HL-60/S4 treated with phorbol 12-myristate 13-acetate at 8.2 ng/mL for 4 days and 3 days (cell line): ENCODE measurements around the gene SLC38A11.

Experiments
- in situ Hi-C: fragments of 300-500 bp; cut with MboI; formaldehyde crosslinking; loops from 2 replicates; pipeline ENCODE4 v1.15.0; 2022; ENCODE audit warnings: low sequenced_read_pairs

The SLC38A11 gene

GRCh38 chr2:164917296-164917903 is 37.9 kb downstream of the SLC38A11 start:
- in situ Hi-C loops, result no loop called here

GRCh38 chr2:164915566-164915965 is 39.8 kb downstream of the SLC38A11 start:
- in situ Hi-C loops, result no loop called here

DNA sequence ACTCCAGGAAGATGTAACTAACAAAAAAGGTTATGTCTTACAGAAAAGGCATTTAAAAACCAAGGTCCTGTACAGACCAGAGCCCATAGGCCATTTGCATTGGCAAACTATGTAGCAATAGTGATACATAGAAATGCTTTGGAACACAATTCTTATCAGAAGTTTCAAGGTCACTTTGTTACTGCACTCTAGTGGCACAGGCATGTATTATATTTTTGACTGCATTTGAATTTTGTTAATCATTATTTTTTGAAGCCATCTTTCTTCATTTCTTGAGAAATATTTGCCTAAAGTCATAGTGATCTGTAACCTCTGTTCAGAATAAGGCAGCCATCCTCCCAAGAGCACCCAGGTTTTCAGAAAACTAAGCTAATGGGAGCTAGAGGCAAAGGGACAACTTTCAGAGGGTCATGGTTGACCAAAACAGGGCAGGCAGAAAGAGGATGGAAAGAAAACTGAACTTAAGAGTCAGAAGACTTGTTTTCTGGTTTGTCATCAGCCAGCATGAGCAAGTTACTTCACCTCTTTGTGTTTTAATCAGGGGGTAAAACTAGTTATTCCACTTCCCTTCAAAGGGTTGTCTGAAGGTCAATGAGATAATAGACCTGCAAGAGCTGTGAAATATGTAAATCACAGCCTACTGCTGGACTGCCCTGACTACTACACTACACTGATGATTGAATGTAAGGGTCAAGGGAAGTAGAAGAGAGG is 41.5 kb downstream of the SLC38A11 start:
- in situ Hi-C loops, result no loop called here

GRCh38 chr2:164913011-164913410 is 42.3 kb downstream of the SLC38A11 start:
- in situ Hi-C loops, result no loop called here

GRCh38 chr2:164911832-164912231 is 43.5 kb downstream of the SLC38A11 start:
- in situ Hi-C loops, result no loop called here

- in situ Hi-C loops, result no loop called here
These were observed 45.0 kb downstream of the SLC38A11 start for GRCh38 chr2:164910101-164910899.

DNA sequence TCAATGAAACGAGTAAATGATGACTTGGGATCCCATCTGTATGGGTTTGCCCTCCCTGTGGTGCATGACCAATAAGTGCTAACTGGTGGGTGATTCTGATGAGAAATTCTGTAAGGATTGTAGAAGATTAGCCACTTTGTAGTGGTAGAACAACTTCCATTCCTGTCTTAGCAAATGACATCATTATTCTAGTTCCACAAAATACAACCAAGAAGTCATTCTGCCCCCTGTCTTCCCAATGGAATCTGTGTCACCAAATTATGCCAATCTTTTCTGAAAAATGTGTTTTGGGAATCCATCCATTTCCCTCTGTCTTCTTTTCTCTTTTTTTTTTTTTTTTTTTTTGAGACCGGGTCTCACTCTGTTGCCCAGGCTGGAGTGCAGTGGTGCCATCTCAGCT is 48.4 kb downstream of the SLC38A11 start:
- in situ Hi-C loops, result no loop called here

- in situ Hi-C loops, result no loop called here
These were observed 50.0 kb downstream of the SLC38A11 start for GRCh38 chr2:164905307-164905706.

DNA sequence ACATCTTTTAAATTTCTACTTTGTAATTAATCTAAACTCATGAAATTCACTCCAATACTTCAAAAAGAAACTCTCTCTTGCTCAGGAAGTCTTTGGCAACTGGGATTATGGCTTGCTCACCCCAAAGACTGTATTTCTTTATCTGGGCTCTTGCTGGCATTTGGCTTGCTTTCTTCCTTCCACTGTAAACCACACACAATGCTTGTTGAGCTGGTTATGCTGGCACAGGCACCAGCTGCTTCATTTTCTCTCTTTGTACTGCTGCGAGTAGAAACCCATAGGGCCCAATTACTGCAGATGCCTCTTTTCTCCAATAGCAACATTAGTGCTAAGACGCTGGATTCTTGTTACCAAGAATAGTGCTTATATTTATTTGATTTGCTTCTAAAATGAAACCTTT is 51.4 kb downstream of the SLC38A11 start:
- in situ Hi-C loops, result no loop called here

DNA sequence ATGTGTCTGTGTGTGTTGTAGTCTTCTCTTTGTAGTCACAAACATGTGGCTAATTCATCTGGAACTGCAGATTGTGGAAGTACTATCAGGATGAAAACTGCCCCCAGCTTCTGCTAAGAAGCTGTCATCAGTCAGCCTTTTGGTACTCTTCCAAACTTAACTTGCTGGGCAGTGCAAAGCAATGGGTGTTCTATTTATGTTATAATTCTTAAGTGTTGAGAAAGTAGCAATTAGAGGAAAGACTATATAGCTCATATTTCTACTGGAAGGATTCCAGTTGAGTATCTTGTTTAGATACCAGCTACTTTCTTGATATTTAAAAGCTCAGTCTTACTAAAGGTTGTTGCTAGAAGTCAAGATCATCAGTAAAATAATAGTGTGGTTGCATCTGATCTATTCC is 52.1 kb downstream of the SLC38A11 start:
- in situ Hi-C loops, result no loop called here

GRCh38 chr2:164899121-164899520 is 56.2 kb downstream of the SLC38A11 start:
- in situ Hi-C loops, result no loop called here

DNA sequence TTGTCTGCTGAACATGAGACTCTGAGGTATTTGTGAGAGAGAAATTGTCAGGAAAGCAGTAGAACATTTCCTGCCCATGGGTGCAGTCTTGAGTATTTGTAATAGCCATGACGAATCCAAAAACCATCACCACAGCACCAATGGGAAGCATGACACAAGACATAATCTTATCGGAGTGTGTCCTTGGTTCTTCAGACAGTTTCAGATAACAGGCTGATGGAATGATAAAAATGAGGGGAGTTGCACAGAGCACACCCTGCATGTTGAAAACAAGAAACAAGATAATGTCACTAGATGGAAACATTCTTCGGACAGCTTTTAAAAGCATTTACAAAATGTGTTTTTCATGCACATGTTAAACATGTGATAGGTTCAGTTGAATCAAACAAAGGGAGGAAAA is 56.9 kb downstream of the SLC38A11 start:
- in situ Hi-C loops, result no loop called here

- in situ Hi-C loops, result no loop called here
These were observed 57.7 kb downstream of the SLC38A11 start for GRCh38 chr2:164897469-164898260.

DNA sequence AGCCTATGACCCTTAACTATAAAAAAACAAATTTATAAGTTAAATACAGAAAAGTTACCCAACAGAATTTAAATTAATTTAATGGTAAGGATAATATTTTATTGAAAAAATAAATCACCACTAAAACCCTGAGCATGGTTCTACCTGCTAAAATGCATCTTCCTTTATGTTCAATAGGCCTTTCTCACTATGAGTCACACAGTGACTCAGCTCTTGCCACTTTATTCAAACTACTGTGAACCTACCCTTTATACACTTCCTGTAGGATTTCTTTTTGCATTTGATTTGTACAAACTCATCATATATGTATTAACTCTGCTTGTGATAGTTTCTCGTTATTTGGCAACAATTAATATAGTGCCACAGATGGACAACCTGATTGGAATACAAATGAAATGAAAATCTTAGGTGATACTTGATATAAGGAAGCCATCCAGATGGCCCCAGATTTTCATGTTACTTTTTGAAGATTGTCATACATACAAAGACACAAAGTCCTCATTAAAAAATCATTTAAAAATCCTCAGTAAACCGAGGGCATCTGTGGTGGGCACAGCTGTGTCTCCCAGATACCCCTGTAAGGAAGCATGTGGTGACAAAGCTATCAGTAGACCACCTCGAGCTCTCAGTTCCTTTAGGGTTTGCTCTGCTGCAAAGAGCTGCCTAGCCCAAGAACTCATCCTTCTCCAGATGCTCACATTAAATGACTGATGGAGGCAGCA is 58.5 kb downstream of the SLC38A11 start:
- in situ Hi-C loops, result no loop called here

- in situ Hi-C loops, result no loop called here
These were observed 59.1 kb downstream of the SLC38A11 start for GRCh38 chr2:164896226-164896625.

DNA sequence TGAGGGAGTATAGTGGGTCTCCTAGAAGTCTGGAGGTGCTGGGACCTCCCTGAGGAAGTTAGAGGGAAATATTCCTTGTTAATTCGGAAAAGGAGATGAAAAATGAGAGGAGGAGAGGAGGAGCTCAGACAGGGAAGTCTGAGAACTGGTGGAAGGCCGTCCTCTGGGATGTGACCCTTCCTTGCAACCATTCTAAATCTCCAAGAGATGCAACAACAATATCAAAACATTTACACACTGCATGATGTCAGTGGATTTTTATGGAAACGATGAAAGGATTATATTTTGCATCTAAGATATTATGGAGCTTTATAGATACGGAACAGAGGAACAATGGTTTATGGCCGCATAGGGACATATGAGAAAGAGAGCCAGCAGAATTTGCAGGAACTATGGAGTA is 63.9 kb downstream of the SLC38A11 start:
- in situ Hi-C loops, result no loop called here

GRCh38 chr2:164890544-164890943 is 64.8 kb downstream of the SLC38A11 start:
- in situ Hi-C loops, result no loop called here

GRCh38 chr2:164888592-164888991 is 66.7 kb downstream of the SLC38A11 start:
- in situ Hi-C loops, result no loop called here

DNA sequence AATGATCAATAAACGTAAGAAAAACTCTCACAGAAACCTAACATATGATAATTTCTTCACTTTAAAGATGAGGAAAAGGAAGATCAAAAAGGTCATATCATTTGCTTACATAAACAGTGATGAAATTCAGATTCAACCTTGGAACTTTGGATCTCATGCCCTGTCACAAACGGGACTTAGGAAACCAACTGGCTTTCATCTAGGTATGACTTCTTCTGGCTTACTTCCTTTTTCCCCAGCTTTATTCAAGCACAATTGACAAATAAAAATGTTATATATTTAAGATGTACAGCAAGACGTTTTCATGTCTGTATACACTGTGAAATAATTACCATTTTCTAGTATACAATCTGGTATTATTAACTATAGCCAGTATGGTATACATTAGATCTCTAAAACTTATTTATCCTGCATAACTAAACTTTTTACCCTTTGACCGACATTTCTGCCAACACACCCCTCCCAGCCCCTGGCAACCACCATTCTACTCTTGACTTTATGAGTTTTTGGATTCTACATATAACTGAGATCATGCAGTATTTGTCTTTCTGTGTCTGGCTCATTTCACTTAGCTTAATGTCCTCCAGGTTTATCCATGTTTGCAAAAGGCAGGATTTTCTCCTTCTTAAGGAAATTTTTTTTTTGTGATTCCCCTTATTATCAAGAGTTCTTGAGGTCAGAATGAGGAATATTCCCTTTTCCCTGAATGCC is 67.7 kb downstream of the SLC38A11 start:
- in situ Hi-C loops, result no loop called here

- in situ Hi-C loops, result no loop called here
These were observed 73.0 kb downstream of the SLC38A11 start for GRCh38 chr2:164882276-164882675.
